Measurements from ENCODE around the gene GCSAM.
"Not testable (repeated sequence)": the region's sequence is repeated elsewhere in the genome, so short reads cannot be mapped to it uniquely, and the experiment has no call there.

Gene GCSAM

DNA sequence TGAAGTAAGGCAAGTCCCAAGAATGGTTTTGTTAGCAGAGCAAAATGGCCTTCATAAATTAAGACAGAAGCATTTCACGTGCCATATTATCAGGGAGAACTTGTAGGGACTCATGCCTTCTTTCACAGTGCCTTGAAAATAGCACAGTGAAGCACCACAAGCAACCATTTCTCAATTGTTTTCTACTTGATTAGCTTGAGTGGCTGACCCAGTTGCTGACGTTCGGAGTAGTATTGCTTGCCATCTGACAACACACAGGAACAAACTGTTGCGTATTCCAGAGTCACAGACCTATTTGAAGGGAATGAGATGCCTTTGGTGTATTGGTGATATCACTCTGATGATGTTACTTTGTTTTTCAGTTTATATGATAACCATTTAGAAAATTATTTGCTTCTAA lies 49.8 kb downstream of the GCSAM start:
- no peaks in the 10 kb centered on the region for H3K27me3 ChIP-seq (ENCODE audit: insufficient read depth, low read length, poor library complexity)
- no peak overlapping the region for H3K9ac ChIP-seq (ENCODE audit: low read length)
- no peak overlapping the region for H4K8ac ChIP-seq (ENCODE audit: low read depth, low read length)
- H3K79me2 ChIP-seq (ENCODE audit: control insufficient read depth, insufficient read depth, low read length): peaks cover 4% of the 10 kb centered on the region
- DNase-seq: no peak
- H2BK15ac ChIP-seq (replicated peaks; ENCODE audit: low read depth): no peak overlapping the region
- no peak overlapping the region for H3K4me3 ChIP-seq (ENCODE audit: low read length)
- H3K56ac ChIP-seq (ENCODE audit: low read length): no peak overlapping the region
- H3K18ac ChIP-seq (ENCODE audit: low read length): no peak overlapping the region
- no peak overlapping the region for H2BK120ac ChIP-seq (ENCODE audit: low read depth, low read length)
- no peaks in the 10 kb centered on the region for H3K36me3 ChIP-seq (ENCODE audit: control insufficient read depth, insufficient read depth, low read length)
- no peak overlapping the region for H2BK5ac ChIP-seq (ENCODE audit: low read length)
- H3K23ac ChIP-seq (ENCODE audit: low read length): no peak overlapping the region
- H4K5ac ChIP-seq (ENCODE audit: low read length): no peak overlapping the region
- H3K79me1 ChIP-seq (ENCODE audit: low read length): peaks cover 4% of the 10 kb centered on the region
- H3K4me2 ChIP-seq (ENCODE audit: low read length): no peak overlapping the region
- H2AK5ac ChIP-seq (ENCODE audit: low read length): no peak overlapping the region
- no peak overlapping the region for H3K4ac ChIP-seq (ENCODE audit: low read depth, low read length)
- no peak overlapping the region for H3K27ac ChIP-seq (ENCODE audit: low read depth, low read length)
- WGBS (ENCODE audit: extremely low coverage, insufficient coverage, low lambda C conversion rate): no CpG with 5 or more reads among the region's 4 CpGs
- H3K4me1 ChIP-seq (ENCODE audit: control insufficient read depth, low read depth, low read length): peaks cover 15% of the 10 kb centered on the region

DNA sequence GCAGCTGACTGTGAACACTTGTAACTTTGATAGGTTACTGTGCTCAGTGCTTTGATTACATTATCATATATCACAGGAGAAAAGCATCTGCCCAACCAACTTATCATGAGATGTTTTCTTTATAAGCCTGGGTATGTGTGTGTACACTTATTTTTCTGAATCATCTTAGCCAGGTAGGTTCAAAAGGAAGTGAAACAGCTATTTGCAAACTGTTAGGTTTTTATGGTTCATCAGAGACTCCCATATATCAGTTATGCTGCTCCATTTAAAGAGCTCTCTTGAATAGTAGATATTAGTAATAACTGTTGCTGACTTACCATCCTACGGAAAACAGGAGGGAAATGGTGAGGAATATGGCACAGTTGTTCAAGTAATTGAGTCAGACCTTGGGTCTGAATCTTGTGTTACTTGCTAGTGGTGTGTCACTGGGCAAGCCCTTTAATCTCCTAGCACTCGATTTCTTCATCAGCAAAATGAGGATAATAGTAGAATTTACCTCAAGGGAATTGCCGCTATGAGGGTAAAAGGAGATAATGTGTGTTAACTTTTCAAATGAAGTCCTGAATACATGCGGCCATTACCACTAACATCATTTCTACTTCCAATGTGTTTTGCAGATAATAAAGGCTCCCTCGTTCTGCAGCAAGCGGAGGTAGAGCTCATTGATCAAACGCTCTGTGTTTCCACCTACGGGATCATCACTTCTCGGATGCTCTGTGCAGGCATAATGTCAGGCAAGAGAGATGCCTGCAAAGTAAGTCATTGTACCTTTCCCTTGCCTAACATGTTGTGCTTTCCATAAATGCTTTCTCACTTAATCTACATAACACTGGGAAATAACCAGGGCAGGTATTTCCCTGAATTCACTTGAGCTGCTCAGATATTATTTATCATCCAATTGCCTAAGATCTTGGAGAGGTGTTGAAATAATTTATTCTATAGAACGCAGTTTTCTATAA lies 54.6 kb downstream of the GCSAM start:
- H3K4ac ChIP-seq (ENCODE audit: low read depth, low read length): no peak overlapping the region
- no peak overlapping the region for H2BK15ac ChIP-seq (replicated peaks; ENCODE audit: low read depth)
- no peaks in the 10 kb centered on the region for H3K79me1 ChIP-seq (ENCODE audit: low read length)
- no peak for DNase-seq
- H3K18ac ChIP-seq (ENCODE audit: low read length): no peak overlapping the region
- no peaks in the 10 kb centered on the region for H3K79me2 ChIP-seq (ENCODE audit: control insufficient read depth, insufficient read depth, low read length)
- no peak overlapping the region for H3K23ac ChIP-seq (ENCODE audit: low read length)
- H3K27ac ChIP-seq (ENCODE audit: low read depth, low read length): no peak overlapping the region
- no CpG with 5 or more reads among the region's 10 CpGs for WGBS (ENCODE audit: extremely low coverage, insufficient coverage, low lambda C conversion rate)
- no peak overlapping the region for H2BK5ac ChIP-seq (ENCODE audit: low read length)
- no peak overlapping the region for H4K5ac ChIP-seq (ENCODE audit: low read length)
- no peak overlapping the region for H3K9ac ChIP-seq (ENCODE audit: low read length)
- no peak overlapping the region for H2BK120ac ChIP-seq (ENCODE audit: low read depth, low read length)
- no peak overlapping the region for H3K56ac ChIP-seq (ENCODE audit: low read length)
- no peak overlapping the region for H2AK5ac ChIP-seq (ENCODE audit: low read length)
- H3K27me3 ChIP-seq (ENCODE audit: insufficient read depth, low read length, poor library complexity): no peaks in the 10 kb centered on the region
- H3K4me3 ChIP-seq (ENCODE audit: low read length): no peak overlapping the region
- H3K4me1 ChIP-seq (ENCODE audit: control insufficient read depth, low read depth, low read length): no peaks in the 10 kb centered on the region
- H3K36me3 ChIP-seq (ENCODE audit: control insufficient read depth, insufficient read depth, low read length): no peaks in the 10 kb centered on the region
- no peak overlapping the region for H3K4me2 ChIP-seq (ENCODE audit: low read length)
- H4K8ac ChIP-seq (ENCODE audit: low read depth, low read length): no peak overlapping the region

DNA sequence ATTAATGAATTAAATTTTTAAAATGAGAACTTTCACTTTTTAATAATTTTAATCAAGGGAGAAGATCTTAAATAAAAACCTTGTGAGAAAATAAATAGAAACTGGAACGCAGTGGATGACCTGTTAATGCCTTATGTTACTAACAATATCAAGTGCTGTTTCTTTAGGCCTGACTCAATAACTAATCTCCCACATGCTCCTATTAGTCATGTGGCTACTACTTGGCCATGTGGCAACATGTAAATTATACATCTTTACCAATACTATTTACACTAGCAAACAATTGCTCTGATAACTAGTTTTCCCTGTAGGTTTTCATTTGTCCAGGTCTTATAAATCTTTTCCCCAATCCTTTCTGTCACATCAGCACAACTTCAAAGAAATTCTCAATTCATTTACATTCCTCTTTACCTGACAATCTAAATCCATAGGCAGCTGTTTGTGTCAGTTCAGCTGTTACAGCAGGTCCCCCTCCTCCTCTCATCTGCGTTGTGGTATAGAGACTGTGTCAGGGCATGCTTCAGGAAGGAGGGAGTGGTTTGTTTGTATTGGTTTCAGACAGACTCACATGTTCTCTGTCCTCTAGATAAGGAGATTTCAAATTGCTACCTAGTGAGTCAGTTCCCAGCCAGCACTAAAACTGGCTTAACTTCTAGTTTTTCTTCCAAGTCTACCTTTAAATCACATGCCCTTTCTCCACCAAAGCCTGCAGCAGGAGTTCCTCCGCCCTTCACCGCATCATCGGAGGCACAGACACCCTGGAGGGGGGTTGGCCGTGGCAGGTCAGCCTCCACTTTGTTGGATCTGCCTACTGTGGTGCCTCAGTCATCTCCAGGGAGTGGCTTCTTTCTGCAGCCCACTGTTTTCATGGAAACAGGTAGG lies 58.2 kb downstream of the GCSAM start:
- Histone ChIP-seq H2BK120ac (ENCODE audit: low read depth, low read length) (no peak overlapping the region), H3K9ac (ENCODE audit: low read length) (no peak overlapping the region), H3K4ac (ENCODE audit: low read depth, low read length) (no peak overlapping the region), H3K4me2 (ENCODE audit: low read length) (no peak overlapping the region), H2AK5ac (ENCODE audit: low read length) (no peak overlapping the region), H3K79me2 (ENCODE audit: control insufficient read depth, insufficient read depth, low read length) (no peaks in the 10 kb centered on the region), H3K27me3 (ENCODE audit: insufficient read depth, low read length, poor library complexity) (no peaks in the 10 kb centered on the region), H3K4me1 (ENCODE audit: control insufficient read depth, low read depth, low read length) (no peaks in the 10 kb centered on the region), H4K8ac (ENCODE audit: low read depth, low read length) (no peak overlapping the region), H3K36me3 (ENCODE audit: control insufficient read depth, insufficient read depth, low read length) (no peaks in the 10 kb centered on the region), H3K18ac (ENCODE audit: low read length) (no peak overlapping the region), H3K79me1 (ENCODE audit: low read length) (no peaks in the 10 kb centered on the region), H3K56ac (ENCODE audit: low read length) (no peak overlapping the region), H3K27ac (ENCODE audit: low read depth, low read length) (peak overlapping the region; percentile 16), H3K23ac (ENCODE audit: low read length) (no peak overlapping the region), H2BK15ac (replicated peaks; ENCODE audit: low read depth) (no peak overlapping the region), H2BK5ac (ENCODE audit: low read length) (no peak overlapping the region), H4K5ac (ENCODE audit: low read length) (no peak overlapping the region), H3K4me3 (ENCODE audit: low read length) (no peak overlapping the region)
- DNase-seq: peak; percentile 90
- WGBS (ENCODE audit: extremely low coverage, insufficient coverage, low lambda C conversion rate): no CpG with 5 or more reads among the region's 6 CpGs

DNA sequence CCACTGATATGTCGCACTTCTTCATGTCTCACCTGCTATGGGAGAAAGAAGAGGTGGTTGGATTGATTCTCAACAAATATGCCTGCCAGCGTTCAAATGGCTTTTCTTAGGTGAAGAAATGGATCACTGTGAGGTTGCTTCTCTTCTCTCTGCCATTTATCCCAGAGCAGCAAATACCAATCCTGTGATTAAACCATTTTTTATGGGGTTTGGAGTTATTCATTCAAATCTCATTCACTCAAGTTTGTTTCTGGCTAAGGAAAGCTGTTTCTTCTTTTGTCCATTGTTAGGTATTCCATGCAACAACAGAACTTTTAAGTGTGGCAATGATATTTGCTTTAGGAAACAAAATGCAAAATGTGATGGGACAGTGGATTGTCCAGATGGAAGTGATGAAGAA lies 59.0 kb downstream of the GCSAM start:
- Histone ChIP-seq H3K4me2 (ENCODE audit: low read length) (no peak overlapping the region), H3K9ac (ENCODE audit: low read length) (no peak overlapping the region), H3K23ac (ENCODE audit: low read length) (no peak overlapping the region), H3K18ac (ENCODE audit: low read length) (no peak overlapping the region), H3K4ac (ENCODE audit: low read depth, low read length) (no peak overlapping the region), H3K4me3 (ENCODE audit: low read length) (no peak overlapping the region), H3K36me3 (ENCODE audit: control insufficient read depth, insufficient read depth, low read length) (no peaks in the 10 kb centered on the region), H3K56ac (ENCODE audit: low read length) (no peak overlapping the region), H2BK5ac (ENCODE audit: low read length) (no peak overlapping the region), H2BK120ac (ENCODE audit: low read depth, low read length) (no peak overlapping the region), H4K5ac (ENCODE audit: low read length) (no peak overlapping the region), H3K79me1 (ENCODE audit: low read length) (no peaks in the 10 kb centered on the region), H2AK5ac (ENCODE audit: low read length) (no peak overlapping the region), H4K8ac (ENCODE audit: low read depth, low read length) (no peak overlapping the region), H3K4me1 (ENCODE audit: control insufficient read depth, low read depth, low read length) (no peaks in the 10 kb centered on the region), H3K27ac (ENCODE audit: low read depth, low read length) (no peak overlapping the region), H3K79me2 (ENCODE audit: control insufficient read depth, insufficient read depth, low read length) (no peaks in the 10 kb centered on the region), H2BK15ac (replicated peaks; ENCODE audit: low read depth) (no peak overlapping the region), H3K27me3 (ENCODE audit: insufficient read depth, low read length, poor library complexity) (no peaks in the 10 kb centered on the region)
- no peak for DNase-seq
- no CpG with 5 or more reads among the region's 2 CpGs for WGBS (ENCODE audit: extremely low coverage, insufficient coverage, low lambda C conversion rate)

DNA sequence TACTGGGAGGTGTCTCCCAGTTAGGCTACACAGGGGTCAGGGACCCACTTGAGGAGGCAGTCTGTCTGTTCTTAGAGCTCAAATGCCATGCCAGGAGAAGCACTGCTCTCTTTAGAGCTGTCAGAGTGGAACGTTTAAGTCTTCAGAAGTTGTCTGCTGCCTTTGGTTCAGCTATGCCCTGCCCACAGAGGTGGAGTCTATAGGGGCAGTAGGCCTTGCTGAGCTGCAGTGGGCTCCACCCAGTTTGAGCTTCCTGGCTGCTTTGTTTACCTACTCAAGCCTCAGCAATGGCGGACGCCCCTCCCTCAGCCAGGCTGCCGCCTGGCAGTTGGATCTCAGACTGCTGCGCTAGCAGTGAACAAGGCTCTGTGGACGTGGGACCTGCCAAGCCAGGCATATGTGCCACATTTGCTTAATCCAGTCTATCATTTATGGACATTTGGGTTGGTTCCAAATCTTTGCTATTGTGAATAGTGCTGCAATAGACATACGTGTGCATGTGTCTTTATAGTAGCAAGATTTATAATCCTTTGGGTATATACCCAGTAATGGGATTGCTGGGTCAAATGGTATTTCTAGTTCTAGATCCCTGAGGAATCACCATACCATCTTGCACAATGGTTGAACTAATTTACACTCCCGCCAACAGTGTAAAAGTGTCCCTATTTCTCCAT lies 60.5 kb downstream of the GCSAM start:
- H4K5ac ChIP-seq (ENCODE audit: low read length); H3K4me3 ChIP-seq (ENCODE audit: low read length); H3K36me3 ChIP-seq (ENCODE audit: control insufficient read depth, insufficient read depth, low read length); H3K4ac ChIP-seq (ENCODE audit: low read depth, low read length); H3K9ac ChIP-seq (ENCODE audit: low read length); H3K18ac ChIP-seq (ENCODE audit: low read length); H3K27me3 ChIP-seq (ENCODE audit: insufficient read depth, low read length, poor library complexity); H2BK120ac ChIP-seq (ENCODE audit: low read depth, low read length); H3K27ac ChIP-seq (ENCODE audit: low read depth, low read length); H2BK15ac ChIP-seq (replicated peaks; ENCODE audit: low read depth); H3K56ac ChIP-seq (ENCODE audit: low read length); H3K4me1 ChIP-seq (ENCODE audit: control insufficient read depth, low read depth, low read length); H3K79me2 ChIP-seq (ENCODE audit: control insufficient read depth, insufficient read depth, low read length); H4K8ac ChIP-seq (ENCODE audit: low read depth, low read length); H3K4me2 ChIP-seq (ENCODE audit: low read length); H2BK5ac ChIP-seq (ENCODE audit: low read length); H3K23ac ChIP-seq (ENCODE audit: low read length); H3K79me1 ChIP-seq (ENCODE audit: low read length); H2AK5ac ChIP-seq (ENCODE audit: low read length); DNase-seq: not testable (repeated sequence)
- WGBS (ENCODE audit: extremely low coverage, insufficient coverage, low lambda C conversion rate): no CpG with 5 or more reads among the region's 8 CpGs

Measured in mesendoderm (in vitro differentiated cells).